ENCODE results near the gene CDC34.

- TF ChIP-seq CTCF (IDR thresholded peaks at IDR 0.05) (no peak), POLR2A (IDR thresholded peaks at IDR 0.05) (no peak)
These were observed 45.3 kb downstream of the CDC34 start for GRCh38 chr19:576768-577438.
